A549 (cell line): ENCODE data around the gene BTBD6. TPM values are rescaled to one million over a fixed set of nuclear protein-coding genes. Genes with fewer than 3 reads are reported as not detected.

ENCODE experiments used
- ATAC-seq, 2 experiments: fragments of 200-7000 bp in 1 of 2; fragments of >200 bp in 1 of 2; cut with Nextera tagmentation in 1 of 2; cut with Tn5 transposase in 1 of 2; 3 replicates each; pipeline versions ENCODE4 v1.8.0 to v1.9.1; 2018 to 2020; ENCODE audit warnings: mild to moderate bottlenecking in 1 of 2, moderate library complexity in 1 of 2
- CTCF ChIA-PET: fragments of 300-600 bp; sonication (Branson Sonifier 250); formaldehyde crosslinking; extraction: SDS; loops from one replicate; lab custom pipeline; 2021; ENCODE audit warnings: antibody characterized with exemption, inconsistent platforms; lab: Yijun Ruan, JAX
- POLR2A ChIA-PET: fragments of 350-600 bp; formaldehyde crosslinking; extraction: SDS; loops from one replicate; lab custom pipeline; 2021; ENCODE audit warnings: antibody characterized with exemption, inconsistent platforms; lab: Yijun Ruan, JAX
- DNase-seq, 2 experiments: peaks; one replicate each; pipeline versions ENCODE4 v3.0.0 to v3.0.0-alpha.2; 2011 to 2016; ENCODE audit warnings: low read depth in 1 of 2, low spot score in 1 of 2
- FAIRE-seq: peaks from 2 replicates; lab custom pipeline; 2011; peaks lifted over from hg19 to GRCh38; lab: Jason Lieb, UNC
- H3K27ac ChIP-seq, 2 experiments: fragments of >200 bp; sonication (Bioruptor Twin); formaldehyde crosslinking; 3 replicates each; pipeline ENCODE4 v1.5.1; 2016 to 2017
- H3K4me1 ChIP-seq: fragments of >200 bp; sonication (Bioruptor Twin); formaldehyde crosslinking; 3 replicates; pipeline ENCODE4 v1.6.1; 2016
- H3K4me2 ChIP-seq: fragments of >200 bp; sonication (Bioruptor Twin); formaldehyde crosslinking; 3 replicates; pipeline ENCODE4 v1.6.1; 2016
- H3K4me3 ChIP-seq: fragments of >200 bp; sonication (Bioruptor Twin); formaldehyde crosslinking; 3 replicates; pipeline ENCODE4 v1.5.1; 2016
- H3K9me3 ChIP-seq: fragments of >200 bp; sonication (Bioruptor Twin); formaldehyde crosslinking; 3 replicates; pipeline ENCODE4 v1.6.1; 2016
- CEBPB ChIP-seq, 2 experiments: fragments of >200 bp in 1 of 2; sonication (Bioruptor Twin) in 1 of 2; formaldehyde crosslinking in 1 of 2; IDR thresholded peaks; 2 replicates each; pipeline ENCODE4 v1.6.1; 2012 to 2016
- EHF ChIP-seq: fragments of 250-450 bp; sonication (Bioruptor Pico); IDR thresholded peaks from 2 replicates; pipeline ENCODE4 v1.5.0; 2020; ENCODE audit warnings: mild to moderate bottlenecking
- ESRRA ChIP-seq: fragments of 150-350 bp; IDR thresholded peaks from 2 replicates; pipeline ENCODE4 v1.6.1; 2014; ENCODE audit warnings: mild to moderate bottlenecking, low read length, borderline replicate concordance
- FOSB ChIP-seq: fragments of 250-450 bp; sonication (Bioruptor Pico); IDR thresholded peaks from 2 replicates; pipeline ENCODE4 v1.5.0; 2020; ENCODE audit warnings: mild to moderate bottlenecking, moderate library complexity
- GATA3 ChIP-seq: IDR thresholded peaks from 2 replicates; pipeline ENCODE4 v1.6.1; 2012; ENCODE audit warnings: borderline replicate concordance
- HDAC2 ChIP-seq: fragments of 200-600 bp; sonication (generic); IDR thresholded peaks from 2 replicates; pipeline ENCODE4 v1.6.1; 2016
- HEYL ChIP-seq: fragments of 250-450 bp; sonication (Bioruptor Pico); IDR thresholded peaks from 2 replicates; pipeline ENCODE4 v1.8.0; 2021; ENCODE audit warnings: mild to moderate bottlenecking, moderate library complexity
- JUN ChIP-seq, 2 experiments: fragments of >200 bp; sonication (Bioruptor Twin); formaldehyde crosslinking; IDR thresholded peaks; 2 replicates in 1 of 2; 3 replicates in 1 of 2; pipeline ENCODE4 v1.6.1; 2016 to 2017
- KDM1A ChIP-seq: fragments of 200-600 bp; sonication (generic); IDR thresholded peaks from 2 replicates; pipeline ENCODE4 v1.6.1; 2016; ENCODE audit warnings: low read depth, mild to moderate bottlenecking
- MAX ChIP-seq: IDR thresholded peaks from 2 replicates; pipeline ENCODE4 v1.6.1; 2012
- PHF8 ChIP-seq: fragments of 200-600 bp; sonication (generic); IDR thresholded peaks from 2 replicates; pipeline ENCODE4 v1.6.1; 2016; ENCODE audit warnings: low read depth, mild to moderate bottlenecking, antibody characterized with exemption, moderate library complexity, borderline replicate concordance
- POLR2A ChIP-seq: IDR thresholded peaks from 2 replicates; pipeline ENCODE4 v1.6.1; 2012; ENCODE audit warnings: mild to moderate bottlenecking, low read length
- POLR2AphosphoS2 ChIP-seq: conservative IDR thresholded peaks from 2 replicates; pipeline ENCODE4 v1.6.1; 2012; ENCODE audit warnings: low read length, improper control_type of control experiment, inconsistent platforms
- RCOR1 ChIP-seq: fragments of 150-350 bp; IDR thresholded peaks from 2 replicates; pipeline ENCODE4 v1.6.1; 2014; ENCODE audit warnings: antibody characterized with exemption, low read length, low read depth
- RFX5 ChIP-seq: fragments of 450-650 bp; IDR thresholded peaks from 2 replicates; pipeline ENCODE4 v1.7.1; 2014; ENCODE audit warnings: antibody characterized with exemption, mild to moderate bottlenecking, moderate library complexity
- RNF2 ChIP-seq: fragments of 200-600 bp; sonication (generic); IDR thresholded peaks from 2 replicates; pipeline ENCODE4 v1.6.1; 2016; ENCODE audit warnings: low read depth, mild to moderate bottlenecking, antibody characterized with exemption, moderate library complexity, borderline replicate concordance
- SMC3 ChIP-seq: fragments of >200 bp; sonication (Bioruptor Twin); formaldehyde crosslinking; IDR thresholded peaks from 3 replicates; pipeline ENCODE4 v1.6.1; 2018; ENCODE audit warnings: inconsistent platforms
- SREBF2 ChIP-seq: fragments of 450-650 bp; IDR thresholded peaks from 2 replicates; pipeline ENCODE4 v1.6.1; 2014; ENCODE audit warnings: mild to moderate bottlenecking, moderate library complexity
- USF2 ChIP-seq: fragments of 450-650 bp; IDR thresholded peaks from 2 replicates; pipeline ENCODE4 v1.6.1; 2014; ENCODE audit warnings: antibody characterized with exemption
- ZFP36 ChIP-seq: fragments of 450-650 bp; IDR thresholded peaks from 2 replicates; pipeline ENCODE4 v1.6.1; 2014; ENCODE audit warnings: borderline replicate concordance; ENCODE audit not compliant: partially characterized antibody
- ZSCAN20 ChIP-seq: fragments of 250-450 bp; sonication (Bioruptor Pico); IDR thresholded peaks from 2 replicates; pipeline ENCODE4 v1.8.0; 2022; ENCODE audit warnings: mild to moderate bottlenecking, moderate library complexity
- WGBS: methylation state at CpG from one replicate; pipeline ENCODE4 v1.1.6; 2017; ENCODE audit errors: missing lambda C conversion rate; 5-methylcytosine and 5-hydroxymethylcytosine counted together
- polyA minus RNA-seq: library from RNA; depleted of rRNA, polyadenylated mRNA; stranded (reverse); fragments of >200 nt; gene quantifications from 2 replicates; pipeline ENCODE4 v1.2.3, GENCODE V29; 2011; rRNA and poly(A)+ RNA removed
- polyA plus RNA-seq, 4 experiments: library from polyadenylated mRNA; depleted of rRNA in 3 of 4; stranded (reverse); fragments of >200 nt; fragmentation: RNase III in 1 of 4; extraction: RNeasy Plus Mini Kit Qiagen cat#74134 plus additional on column Dnase treatment in 1 of 4; gene quantifications; 2 replicates in 3 of 4; 3 replicates in 1 of 4; pipeline ENCODE4 v1.2.3, GENCODE V29; 2011 to 2017
- TF ChIP-seq, protein P1 (sequence below): IDR thresholded peaks from 2 replicates; pipeline ENCODE4 v1.6.1; 2012; ENCODE audit warnings: low read depth, borderline replicate concordance
- TF ChIP-seq, protein P2 (sequence below): fragments of >200 bp; sonication (Bioruptor Twin); formaldehyde crosslinking; IDR thresholded peaks from 3 replicates; pipeline ENCODE4 v1.5.1; 2016
- TF ChIP-seq, protein P3 (sequence below): fragments of >200 bp; sonication (Bioruptor Twin); formaldehyde crosslinking; IDR thresholded peaks from 3 replicates; pipeline ENCODE4 v1.6.1; 2016

Gene BTBD6
- polyA plus RNA-seq (2011; rRNA removed) (16.1 and 19.3 TPM in 2 replicates), polyA plus RNA-seq (2017; fragmentation: RNase III; extraction: RNeasy Plus Mini Kit Qiagen cat#74134 plus additional on column Dnase treatment) (31.3 to 33.9 TPM (median 33.6 TPM) in 3 replicates), polyA minus RNA-seq (21.5 and 21.8 TPM in 2 replicates)
- 30.1 and 33.4 TPM in 2 replicates for polyA plus RNA-seq (2012; cell fraction: cytosol; rRNA removed)
- 46.1 and 49.1 TPM in 2 replicates for polyA plus RNA-seq (2012; cell fraction: nucleus; rRNA removed)

- POLR2A ChIA-PET = interaction anchor here (1.0 to 1.7 kb wide), 3 partner anchors 18 to 161 kb away, joined by 3 to 12 read pairs (median 3); partner anchors contain the start of gene BRF1
- WGBS = no CpG with 5 or more reads among the region's 130 CpGs
- H3K4me2 ChIP-seq = peak within 1 kb of the TSS; percentile 95
- H3K4me3 ChIP-seq = peak within 1 kb of the TSS; percentile 80
- H3K4me1 ChIP-seq = peaks cover 13% of the 10 kb centered on the region
- no peak for FAIRE-seq
- DNase-seq = peak; percentile 85
- TF ChIP-seq, protein P1, sequence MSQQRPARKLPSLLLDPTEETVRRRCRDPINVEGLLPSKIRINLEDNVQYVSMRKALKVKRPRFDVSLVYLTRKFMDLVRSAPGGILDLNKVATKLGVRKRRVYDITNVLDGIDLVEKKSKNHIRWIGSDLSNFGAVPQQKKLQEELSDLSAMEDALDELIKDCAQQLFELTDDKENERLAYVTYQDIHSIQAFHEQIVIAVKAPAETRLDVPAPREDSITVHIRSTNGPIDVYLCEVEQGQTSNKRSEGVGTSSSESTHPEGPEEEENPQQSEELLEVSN = 0 out of 2 replicates have a peak, but pooled peaks have one; percentile 24
- 0 out of 3 replicates have a peak, but pooled peaks have one; percentile 8 for TF ChIP-seq SMC3
- no peak for TF ChIP-seq RNF2
- no peak for TF ChIP-seq ZFP36
- TF ChIP-seq, protein P2, sequence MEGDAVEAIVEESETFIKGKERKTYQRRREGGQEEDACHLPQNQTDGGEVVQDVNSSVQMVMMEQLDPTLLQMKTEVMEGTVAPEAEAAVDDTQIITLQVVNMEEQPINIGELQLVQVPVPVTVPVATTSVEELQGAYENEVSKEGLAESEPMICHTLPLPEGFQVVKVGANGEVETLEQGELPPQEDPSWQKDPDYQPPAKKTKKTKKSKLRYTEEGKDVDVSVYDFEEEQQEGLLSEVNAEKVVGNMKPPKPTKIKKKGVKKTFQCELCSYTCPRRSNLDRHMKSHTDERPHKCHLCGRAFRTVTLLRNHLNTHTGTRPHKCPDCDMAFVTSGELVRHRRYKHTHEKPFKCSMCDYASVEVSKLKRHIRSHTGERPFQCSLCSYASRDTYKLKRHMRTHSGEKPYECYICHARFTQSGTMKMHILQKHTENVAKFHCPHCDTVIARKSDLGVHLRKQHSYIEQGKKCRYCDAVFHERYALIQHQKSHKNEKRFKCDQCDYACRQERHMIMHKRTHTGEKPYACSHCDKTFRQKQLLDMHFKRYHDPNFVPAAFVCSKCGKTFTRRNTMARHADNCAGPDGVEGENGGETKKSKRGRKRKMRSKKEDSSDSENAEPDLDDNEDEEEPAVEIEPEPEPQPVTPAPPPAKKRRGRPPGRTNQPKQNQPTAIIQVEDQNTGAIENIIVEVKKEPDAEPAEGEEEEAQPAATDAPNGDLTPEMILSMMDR = peak; percentile 38; the same call in 2 of the 3 replicates
- TF ChIP-seq, protein P3, sequence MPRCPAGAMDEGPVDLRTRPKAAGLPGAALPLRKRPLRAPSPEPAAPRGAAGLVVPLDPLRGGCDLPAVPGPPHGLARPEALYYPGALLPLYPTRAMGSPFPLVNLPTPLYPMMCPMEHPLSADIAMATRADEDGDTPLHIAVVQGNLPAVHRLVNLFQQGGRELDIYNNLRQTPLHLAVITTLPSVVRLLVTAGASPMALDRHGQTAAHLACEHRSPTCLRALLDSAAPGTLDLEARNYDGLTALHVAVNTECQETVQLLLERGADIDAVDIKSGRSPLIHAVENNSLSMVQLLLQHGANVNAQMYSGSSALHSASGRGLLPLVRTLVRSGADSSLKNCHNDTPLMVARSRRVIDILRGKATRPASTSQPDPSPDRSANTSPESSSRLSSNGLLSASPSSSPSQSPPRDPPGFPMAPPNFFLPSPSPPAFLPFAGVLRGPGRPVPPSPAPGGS = peak; percentile 62; the same call in 1 of the 3 replicates
- no peak for TF ChIP-seq CEBPB (IDR thresholded peaks at IDR 0.05)
- TF ChIP-seq JUN (IDR thresholded peaks at IDR 0.05) = peak; percentile 5 to 69; a peak in 2 of 5 replicates
- TF ChIP-seq RFX5 = peak; percentile 95; the same call in 1 of the 2 replicates
- peak; percentile 66; the same call in 1 of the 2 replicates for TF ChIP-seq POLR2A
- TF ChIP-seq HDAC2 = no peak
- peak; percentile 45; the same call in 1 of the 2 replicates for TF ChIP-seq MAX
- TF ChIP-seq, all 56 proteins: peak for 8
- peak; percentile 85 to 92 for ATAC-seq
- peak within 1 kb of the TSS; percentile 94 to 96 for H3K27ac ChIP-seq
- CTCF ChIA-PET = interaction anchor here (0.5 to 1.7 kb wide), 10 partner anchors 10 to 241 kb away, joined by 3 to 6 read pairs (median 3); no protein-coding TSS in a partner anchor
- H3K9me3 ChIP-seq = no peaks in the 10 kb centered on the region
Observed at GRCh38 chr14:105248368-105249181, at the start of gene BTBD6. TSS of gene BTBD6 (plus strand) at chr14:105248533. CDS start at chr14:105248712, 179 bp downstream.

GRCh38 chr14:105198588-105198987 lies 49.7 kb upstream of the BTBD6 start:
- ATAC-seq (peak in 1 of 2 experiments; percentile 23; a peak in 3 of 6 replicates), FAIRE-seq (no peak), DNase-seq (peak in 1 of 2 experiments; percentile 51)
- POLR2A ChIA-PET = no interaction called here
- CTCF ChIA-PET = interaction anchor here (1.0 to 3.2 kb wide), 4 partner anchors 9 to 108 kb away, joined by 3 to 12 read pairs (median 6); no protein-coding TSS in a partner anchor
- Histone ChIP-seq H3K4me1 (peaks cover 30% of the 10 kb centered on the region), H3K4me3 (no peak overlapping the region), H3K4me2 (no peak overlapping the region), H3K27ac (peak overlapping the region in 1 of 2 experiments; percentile 54; a peak in 2 of 6 replicates), H3K9me3 (no peaks in the 10 kb centered on the region)
- 77% methylated on average over 4 of the region's 4 CpGs for WGBS
- TF ChIP-seq SREBF2 (no peak), RCOR1 (no peak), FOSB (CRISPR knock-in tag) (no peak), PHF8 (no peak), GATA3 (no peak), POLR2AphosphoS2 (no peak), ESRRA (no peak), USF2 (no peak), POLR2A (no peak), KDM1A (no peak), HEYL (CRISPR knock-in tag) (no peak), ZSCAN20 (CRISPR knock-in tag) (no peak), EHF (no peak)
- TF ChIP-seq, protein P1 = no peak
- TF ChIP-seq, protein P2 = no peak
- TF ChIP-seq, protein P3 = no peak
